ENCODE measurements around the gene DNM3. TPM values are rescaled to one million over a fixed set of nuclear protein-coding genes. Genes with fewer than 3 reads are reported as not detected.

Gene DNM3
- total and polyA plus RNA-seq, 2 experiments from 2014 or later: 5.2 to 12.2 TPM

DNA sequence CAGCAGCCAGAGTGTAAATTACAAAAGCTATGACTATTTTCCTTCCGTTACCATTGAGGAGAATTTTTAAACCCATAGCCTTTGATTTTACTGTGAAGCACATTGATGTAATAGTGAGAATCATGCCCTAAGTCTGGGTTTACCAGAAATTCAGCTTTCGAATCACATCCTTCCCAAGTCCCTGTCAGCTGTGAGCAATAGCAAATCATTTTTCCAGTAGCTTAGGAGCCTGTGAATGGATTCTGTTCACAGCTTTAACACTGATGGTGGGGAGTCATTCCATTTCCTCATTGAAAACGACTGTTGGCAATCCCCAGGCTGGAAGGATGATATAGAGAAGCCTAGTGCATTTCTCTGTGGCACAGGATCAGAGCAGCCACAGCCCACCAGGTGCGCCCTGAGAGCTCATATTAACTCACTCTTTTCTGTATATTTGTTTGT, 497.0 kb downstream of the DNM3 start (continued):
- TF ChIP-seq, protein P1, sequence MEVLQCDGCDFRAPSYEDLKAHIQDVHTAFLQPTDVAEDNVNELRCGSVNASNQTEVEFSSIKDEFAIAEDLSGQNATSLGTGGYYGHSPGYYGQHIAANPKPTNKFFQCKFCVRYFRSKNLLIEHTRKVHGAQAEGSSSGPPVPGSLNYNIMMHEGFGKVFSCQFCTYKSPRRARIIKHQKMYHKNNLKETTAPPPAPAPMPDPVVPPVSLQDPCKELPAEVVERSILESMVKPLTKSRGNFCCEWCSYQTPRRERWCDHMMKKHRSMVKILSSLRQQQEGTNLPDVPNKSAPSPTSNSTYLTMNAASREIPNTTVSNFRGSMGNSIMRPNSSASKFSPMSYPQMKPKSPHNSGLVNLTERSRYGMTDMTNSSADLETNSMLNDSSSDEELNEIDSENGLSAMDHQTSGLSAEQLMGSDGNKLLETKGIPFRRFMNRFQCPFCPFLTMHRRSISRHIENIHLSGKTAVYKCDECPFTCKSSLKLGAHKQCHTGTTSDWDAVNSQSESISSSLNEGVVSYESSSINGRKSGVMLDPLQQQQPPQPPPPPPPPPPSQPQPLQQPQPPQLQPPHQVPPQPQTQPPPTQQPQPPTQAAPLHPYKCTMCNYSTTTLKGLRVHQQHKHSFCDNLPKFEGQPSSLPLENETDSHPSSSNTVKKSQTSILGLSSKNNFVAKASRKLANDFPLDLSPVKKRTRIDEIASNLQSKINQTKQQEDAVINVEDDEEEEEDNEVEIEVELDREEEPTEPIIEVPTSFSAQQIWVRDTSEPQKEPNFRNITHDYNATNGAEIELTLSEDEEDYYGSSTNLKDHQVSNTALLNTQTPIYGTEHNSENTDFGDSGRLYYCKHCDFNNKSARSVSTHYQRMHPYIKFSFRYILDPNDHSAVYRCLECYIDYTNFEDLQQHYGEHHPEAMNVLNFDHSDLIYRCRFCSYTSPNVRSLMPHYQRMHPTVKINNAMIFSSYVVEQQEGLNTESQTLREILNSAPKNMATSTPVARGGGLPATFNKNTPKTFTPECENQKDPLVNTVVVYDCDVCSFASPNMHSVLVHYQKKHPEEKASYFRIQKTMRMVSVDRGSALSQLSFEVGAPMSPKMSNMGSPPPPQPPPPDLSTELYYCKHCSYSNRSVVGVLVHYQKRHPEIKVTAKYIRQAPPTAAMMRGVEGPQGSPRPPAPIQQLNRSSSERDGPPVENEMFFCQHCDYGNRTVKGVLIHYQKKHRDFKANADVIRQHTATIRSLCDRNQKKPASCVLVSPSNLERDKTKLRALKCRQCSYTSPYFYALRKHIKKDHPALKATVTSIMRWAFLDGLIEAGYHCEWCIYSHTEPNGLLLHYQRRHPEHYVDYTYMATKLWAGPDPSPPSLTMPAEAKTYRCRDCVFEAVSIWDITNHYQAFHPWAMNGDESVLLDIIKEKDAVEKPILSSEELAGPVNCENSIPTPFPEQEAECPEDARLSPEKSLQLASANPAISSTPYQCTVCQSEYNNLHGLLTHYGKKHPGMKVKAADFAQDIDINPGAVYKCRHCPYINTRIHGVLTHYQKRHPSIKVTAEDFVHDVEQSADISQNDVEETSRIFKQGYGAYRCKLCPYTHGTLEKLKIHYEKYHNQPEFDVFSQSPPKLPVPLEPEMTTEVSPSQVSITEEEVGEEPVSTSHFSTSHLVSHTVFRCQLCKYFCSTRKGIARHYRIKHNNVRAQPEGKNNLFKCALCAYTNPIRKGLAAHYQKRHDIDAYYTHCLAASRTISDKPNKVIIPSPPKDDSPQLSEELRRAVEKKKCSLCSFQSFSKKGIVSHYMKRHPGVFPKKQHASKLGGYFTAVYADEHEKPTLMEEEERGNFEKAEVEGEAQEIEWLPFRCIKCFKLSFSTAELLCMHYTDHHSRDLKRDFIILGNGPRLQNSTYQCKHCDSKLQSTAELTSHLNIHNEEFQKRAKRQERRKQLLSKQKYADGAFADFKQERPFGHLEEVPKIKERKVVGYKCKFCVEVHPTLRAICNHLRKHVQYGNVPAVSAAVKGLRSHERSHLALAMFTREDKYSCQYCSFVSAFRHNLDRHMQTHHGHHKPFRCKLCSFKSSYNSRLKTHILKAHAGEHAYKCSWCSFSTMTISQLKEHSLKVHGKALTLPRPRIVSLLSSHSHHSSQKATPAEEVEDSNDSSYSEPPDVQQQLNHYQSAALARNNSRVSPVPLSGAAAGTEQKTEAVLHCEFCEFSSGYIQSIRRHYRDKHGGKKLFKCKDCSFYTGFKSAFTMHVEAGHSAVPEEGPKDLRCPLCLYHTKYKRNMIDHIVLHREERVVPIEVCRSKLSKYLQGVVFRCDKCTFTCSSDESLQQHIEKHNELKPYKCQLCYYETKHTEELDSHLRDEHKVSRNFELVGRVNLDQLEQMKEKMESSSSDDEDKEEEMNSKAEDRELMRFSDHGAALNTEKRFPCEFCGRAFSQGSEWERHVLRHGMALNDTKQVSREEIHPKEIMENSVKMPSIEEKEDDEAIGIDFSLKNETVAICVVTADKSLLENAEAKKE (CRISPR knock-in tag; IDR thresholded peaks at IDR 0.05): no peak

- H3K4me2 ChIP-seq: no peak overlapping the region
- H3K27ac Mint-ChIP-seq: no peak overlapping the region
- no peaks in the 10 kb centered on the region for H3F3A ChIP-seq (replicated peaks; ENCODE audit: low read depth)
- H3K9me3 Mint-ChIP-seq: no peaks in the 10 kb centered on the region
- H3K79me2 ChIP-seq (replicated peaks; ENCODE audit: insufficient read depth): no peaks in the 10 kb centered on the region
- no peaks in the 10 kb centered on the region for H4K20me1 ChIP-seq (replicated peaks; ENCODE audit: insufficient read depth)
- no peak for TF ChIP-seq NANOG (IDR thresholded peaks at IDR 0.05; ENCODE audit: borderline replicate concordance)
- TF ChIP-seq EZH2 (IDR thresholded peaks at IDR 0.05; ENCODE audit: low read depth, unreplicated experiment): no peak
- TF ChIP-seq, protein P2, sequence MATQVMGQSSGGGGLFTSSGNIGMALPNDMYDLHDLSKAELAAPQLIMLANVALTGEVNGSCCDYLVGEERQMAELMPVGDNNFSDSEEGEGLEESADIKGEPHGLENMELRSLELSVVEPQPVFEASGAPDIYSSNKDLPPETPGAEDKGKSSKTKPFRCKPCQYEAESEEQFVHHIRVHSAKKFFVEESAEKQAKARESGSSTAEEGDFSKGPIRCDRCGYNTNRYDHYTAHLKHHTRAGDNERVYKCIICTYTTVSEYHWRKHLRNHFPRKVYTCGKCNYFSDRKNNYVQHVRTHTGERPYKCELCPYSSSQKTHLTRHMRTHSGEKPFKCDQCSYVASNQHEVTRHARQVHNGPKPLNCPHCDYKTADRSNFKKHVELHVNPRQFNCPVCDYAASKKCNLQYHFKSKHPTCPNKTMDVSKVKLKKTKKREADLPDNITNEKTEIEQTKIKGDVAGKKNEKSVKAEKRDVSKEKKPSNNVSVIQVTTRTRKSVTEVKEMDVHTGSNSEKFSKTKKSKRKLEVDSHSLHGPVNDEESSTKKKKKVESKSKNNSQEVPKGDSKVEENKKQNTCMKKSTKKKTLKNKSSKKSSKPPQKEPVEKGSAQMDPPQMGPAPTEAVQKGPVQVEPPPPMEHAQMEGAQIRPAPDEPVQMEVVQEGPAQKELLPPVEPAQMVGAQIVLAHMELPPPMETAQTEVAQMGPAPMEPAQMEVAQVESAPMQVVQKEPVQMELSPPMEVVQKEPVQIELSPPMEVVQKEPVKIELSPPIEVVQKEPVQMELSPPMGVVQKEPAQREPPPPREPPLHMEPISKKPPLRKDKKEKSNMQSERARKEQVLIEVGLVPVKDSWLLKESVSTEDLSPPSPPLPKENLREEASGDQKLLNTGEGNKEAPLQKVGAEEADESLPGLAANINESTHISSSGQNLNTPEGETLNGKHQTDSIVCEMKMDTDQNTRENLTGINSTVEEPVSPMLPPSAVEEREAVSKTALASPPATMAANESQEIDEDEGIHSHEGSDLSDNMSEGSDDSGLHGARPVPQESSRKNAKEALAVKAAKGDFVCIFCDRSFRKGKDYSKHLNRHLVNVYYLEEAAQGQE (IDR thresholded peaks at IDR 0.05; ENCODE audit: unreplicated experiment): no peak
- TF ChIP-seq JUNB (IDR thresholded peaks at IDR 0.05; ENCODE audit: unreplicated experiment): no peak
- TF ChIP-seq ZNF331 (CRISPR knock-in tag; IDR thresholded peaks at IDR 0.05; ENCODE audit: low read depth): no peak
- TF ChIP-seq CREB1 (CRISPR knock-in tag; IDR thresholded peaks at IDR 0.05; ENCODE audit: low read depth): no peak
- TF ChIP-seq, protein P3, sequence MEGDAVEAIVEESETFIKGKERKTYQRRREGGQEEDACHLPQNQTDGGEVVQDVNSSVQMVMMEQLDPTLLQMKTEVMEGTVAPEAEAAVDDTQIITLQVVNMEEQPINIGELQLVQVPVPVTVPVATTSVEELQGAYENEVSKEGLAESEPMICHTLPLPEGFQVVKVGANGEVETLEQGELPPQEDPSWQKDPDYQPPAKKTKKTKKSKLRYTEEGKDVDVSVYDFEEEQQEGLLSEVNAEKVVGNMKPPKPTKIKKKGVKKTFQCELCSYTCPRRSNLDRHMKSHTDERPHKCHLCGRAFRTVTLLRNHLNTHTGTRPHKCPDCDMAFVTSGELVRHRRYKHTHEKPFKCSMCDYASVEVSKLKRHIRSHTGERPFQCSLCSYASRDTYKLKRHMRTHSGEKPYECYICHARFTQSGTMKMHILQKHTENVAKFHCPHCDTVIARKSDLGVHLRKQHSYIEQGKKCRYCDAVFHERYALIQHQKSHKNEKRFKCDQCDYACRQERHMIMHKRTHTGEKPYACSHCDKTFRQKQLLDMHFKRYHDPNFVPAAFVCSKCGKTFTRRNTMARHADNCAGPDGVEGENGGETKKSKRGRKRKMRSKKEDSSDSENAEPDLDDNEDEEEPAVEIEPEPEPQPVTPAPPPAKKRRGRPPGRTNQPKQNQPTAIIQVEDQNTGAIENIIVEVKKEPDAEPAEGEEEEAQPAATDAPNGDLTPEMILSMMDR (conservative IDR thresholded peaks at IDR 0.05; ENCODE audit: low read depth in 2 of 2): no peak
- no peak for ATAC-seq
- no peak for DNase-seq (ENCODE audit: low spot score)
- H3K4me1 ChIP-seq (ENCODE audit: insufficient read depth): peaks cover 25% of the 10 kb centered on the region
- H3K4me1 Mint-ChIP-seq: peaks cover 24% of the 10 kb centered on the region
- H3K27me3 Mint-ChIP-seq (ENCODE audit: insufficient read depth, low read depth, poor library complexity): no peaks in the 10 kb centered on the region
- H3K36me3 Mint-ChIP-seq (ENCODE audit: low read depth): no peaks in the 10 kb centered on the region
- no peak overlapping the region for H3K4me3 Mint-ChIP-seq
- no peaks in the 10 kb centered on the region for H3K36me3 ChIP-seq (ENCODE audit: insufficient read depth)
- no peak overlapping the region for H3K27ac ChIP-seq (ENCODE audit: low read depth)
- H3K27me3 ChIP-seq (ENCODE audit: insufficient read depth): no peaks in the 10 kb centered on the region
- no peak overlapping the region for H2AFZ ChIP-seq
- no peak overlapping the region for H3K4me3 ChIP-seq
- 0 out of 2 replicates have a peak, but pooled peaks cover 4% of the 10 kb centered on the region for H3K9me2 ChIP-seq (ENCODE audit: insufficient read depth)
These were observed 498.5 kb downstream of the DNM3 start for GRCh38 chr1:172339842-172340241.
